Fibroblast of skin of left quadriceps (primary cell): Measurements from ENCODE around the gene IRX2.

Source experiments
- DNase-seq, 2 experiments: peaks; one replicate each; pipeline ENCODE4 v3.0.0-alpha.2; 2013; ENCODE audit warnings: low read depth in 2 of 2

IRX2 gene

DNA sequence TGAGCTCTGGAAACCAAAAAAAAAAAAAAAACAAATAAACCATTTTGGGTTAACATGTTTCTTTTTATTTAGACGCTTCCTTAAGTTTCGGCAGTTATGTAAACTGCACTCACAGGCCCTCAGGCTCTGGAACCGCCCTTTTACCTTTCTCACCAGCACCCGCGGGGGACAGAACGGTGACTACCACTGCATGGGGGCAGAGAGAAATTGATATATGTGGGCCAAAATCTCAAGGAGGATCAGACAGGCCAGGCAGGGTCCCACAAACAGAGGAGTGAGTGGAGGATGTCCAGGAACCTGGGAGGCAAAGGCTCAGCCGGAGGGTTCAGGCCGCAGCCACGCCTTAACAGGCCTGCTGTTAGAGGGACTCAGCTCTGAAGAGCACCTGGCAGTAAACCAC lies 54.4 kb downstream of the IRX2 start:
- no peak for DNase-seq
